ENCODE data around the gene OR2C1.

Gene OR2C1

GRCh38 chr16:3355589-3355988 is at the start of gene OR2C1:
Gene OR2C1 (plus strand): TSS chr16:3355889. CDS start chr16:3355941, 52 bp downstream.
- no peak for DNase-seq

GRCh38 chr16:3306078-3306477 is 49.6 kb upstream of the OR2C1 start:
- no peak for DNase-seq

GRCh38 chr16:3311496-3311895 is 44.2 kb upstream of the OR2C1 start:
- DNase-seq, result no peak

GRCh38 chr16:3317315-3317999 is 38.2 kb upstream of the OR2C1 start:
- no peak for DNase-seq

- DNase-seq, result no peak
Observed at GRCh38 chr16:3321816-3322215, 33.9 kb upstream of the OR2C1 start.

- DNase-seq, result no peak
Observed at GRCh38 chr16:3327514-3327913, 28.2 kb upstream of the OR2C1 start.

GRCh38 chr16:3328104-3328503 is 27.6 kb upstream of the OR2C1 start:
- no peak for DNase-seq

- no peak for DNase-seq
Observed at GRCh38 chr16:3328643-3329042, 27.0 kb upstream of the OR2C1 start.

- DNase-seq, result no peak
Observed at GRCh38 chr16:3346041-3346440, 9.6 kb upstream of the OR2C1 start.

- no peak for DNase-seq
Observed at GRCh38 chr16:3347586-3347985, 8.1 kb upstream of the OR2C1 start.

- DNase-seq, result no peak
Observed at GRCh38 chr16:3348547-3349167, 7.0 kb upstream of the OR2C1 start.

- DNase-seq, result no peak
Observed at GRCh38 chr16:3349175-3349574, 6.5 kb upstream of the OR2C1 start.

- DNase-seq, result no peak
Observed at GRCh38 chr16:3356118-3356517, 429 bp downstream of the OR2C1 start.

- no peak for DNase-seq
Observed at GRCh38 chr16:3358871-3359270, 3.2 kb downstream of the OR2C1 start.

- DNase-seq, result no peak
Observed at GRCh38 chr16:3362931-3363330, 7.2 kb downstream of the OR2C1 start.

GRCh38 chr16:3363793-3364192 is 8.1 kb downstream of the OR2C1 start:
- DNase-seq, result no peak

- DNase-seq, result peak; percentile 74
Observed at GRCh38 chr16:3364774-3365427, 9.2 kb downstream of the OR2C1 start.

GRCh38 chr16:3369073-3369472 is 13.4 kb downstream of the OR2C1 start:
- no peak for DNase-seq

- no peak for DNase-seq
Observed at GRCh38 chr16:3375680-3376079, 20.0 kb downstream of the OR2C1 start.

GRCh38 chr16:3377917-3378316 is 22.2 kb downstream of the OR2C1 start:
- no peak for DNase-seq

- DNase-seq, result no peak
Observed at GRCh38 chr16:3383045-3383448, 27.4 kb downstream of the OR2C1 start.

GRCh38 chr16:3388325-3388724 is 32.6 kb downstream of the OR2C1 start:
- no peak for DNase-seq

- DNase-seq, result no peak
Observed at GRCh38 chr16:3389663-3390338, 34.1 kb downstream of the OR2C1 start.

- no peak for DNase-seq
Observed at GRCh38 chr16:3400446-3400778, 44.7 kb downstream of the OR2C1 start.

Measured in GOT3 (cell line).